ENCODE results near the gene PGAP3.

PGAP3 gene

GRCh38 chr17:39732586-39732985, 44.7 kb upstream of the PGAP3 start:
- Histone ChIP-seq H3K4me2 (ENCODE audit: low read length) (no peak overlapping the region), H3K36me3 (ENCODE audit: control insufficient read depth, insufficient read depth, low read length) (no peaks in the 10 kb centered on the region), H3K79me2 (no peaks in the 10 kb centered on the region), H3K9ac (no peak overlapping the region), H3K27ac (no peak overlapping the region), H2AFZ (no peak overlapping the region), H3K9me3 (ENCODE audit: control insufficient read depth, low read length) (no peaks in the 10 kb centered on the region), H3K27me3 (ENCODE audit: control insufficient read depth, insufficient read depth, low read length) (no peaks in the 10 kb centered on the region), H3K4me3 (ENCODE audit: low read depth, low read length) (no peak overlapping the region), H3K4me1 (peaks cover 2% of the 10 kb centered on the region)
- no peak for TF ChIP-seq CTCF (IDR thresholded peaks at IDR 0.05)

DNA sequence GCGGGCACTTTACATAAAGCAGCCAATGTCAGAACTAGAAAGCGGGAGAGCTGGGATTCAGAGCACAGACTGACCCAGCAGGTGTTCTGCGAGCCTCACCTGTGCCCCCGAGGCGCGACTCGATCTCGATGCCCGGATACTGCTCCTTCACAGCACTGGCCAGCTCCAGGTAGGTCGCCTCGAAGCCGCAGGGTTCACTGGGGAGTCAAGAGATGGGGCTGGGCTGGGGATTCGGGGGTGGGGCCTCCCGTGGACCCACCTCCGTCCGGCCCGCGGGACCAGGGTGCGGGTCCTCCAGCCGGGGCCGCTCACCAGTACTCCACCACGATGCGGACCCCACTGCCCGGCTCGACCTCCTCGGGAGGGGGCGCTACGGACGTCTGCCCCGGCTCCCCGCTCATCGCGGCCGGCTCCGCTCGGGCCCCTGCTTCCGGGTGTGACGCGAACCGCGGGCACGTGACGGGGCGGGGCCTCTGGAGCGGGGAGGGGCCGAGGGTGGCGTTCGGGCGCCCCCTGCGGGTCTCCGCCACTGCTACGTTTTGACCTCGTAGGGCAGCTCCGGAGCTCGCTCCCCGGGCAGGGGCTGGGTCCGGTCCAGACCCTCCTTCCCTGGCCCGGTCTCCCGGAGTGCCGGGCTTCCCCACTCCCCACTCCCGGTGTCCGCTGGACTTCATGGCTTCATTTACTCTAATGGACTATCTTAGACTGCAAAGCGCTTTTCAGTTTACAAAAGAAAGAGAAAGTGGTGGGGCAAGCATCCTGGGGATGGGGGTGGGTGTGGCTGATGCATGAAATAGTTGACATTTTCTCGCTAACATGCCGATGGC, 42.5 kb upstream of the PGAP3 start, which contains the start of gene MIEN1:
Gene MIEN1, minus strand, starts transcription at position 438 of the 827 bp plus-strand sequence. Its CDS starts 37 bp downstream, at position 401.
- peak; percentile 97 for TF ChIP-seq CTCF (IDR thresholded peaks at IDR 0.05)
- Histone ChIP-seq H3K4me3 (ENCODE audit: low read depth, low read length) (peak within 1 kb of the TSS; percentile 87), H3K79me2 (no peaks in the 10 kb centered on the region), H3K27me3 (ENCODE audit: control insufficient read depth, insufficient read depth, low read length) (no peaks in the 10 kb centered on the region), H3K4me2 (ENCODE audit: low read length) (peak within 1 kb of the TSS; percentile 99), H3K27ac (peak within 1 kb of the TSS; percentile 75), H3K9me3 (ENCODE audit: control insufficient read depth, low read length) (no peaks in the 10 kb centered on the region), H3K9ac (peak within 1 kb of the TSS; percentile 20), H3K4me1 (peaks cover 2% of the 10 kb centered on the region), H3K36me3 (ENCODE audit: control insufficient read depth, insufficient read depth, low read length) (no peaks in the 10 kb centered on the region), H2AFZ (peak within 1 kb of the TSS; percentile 91)

DNA sequence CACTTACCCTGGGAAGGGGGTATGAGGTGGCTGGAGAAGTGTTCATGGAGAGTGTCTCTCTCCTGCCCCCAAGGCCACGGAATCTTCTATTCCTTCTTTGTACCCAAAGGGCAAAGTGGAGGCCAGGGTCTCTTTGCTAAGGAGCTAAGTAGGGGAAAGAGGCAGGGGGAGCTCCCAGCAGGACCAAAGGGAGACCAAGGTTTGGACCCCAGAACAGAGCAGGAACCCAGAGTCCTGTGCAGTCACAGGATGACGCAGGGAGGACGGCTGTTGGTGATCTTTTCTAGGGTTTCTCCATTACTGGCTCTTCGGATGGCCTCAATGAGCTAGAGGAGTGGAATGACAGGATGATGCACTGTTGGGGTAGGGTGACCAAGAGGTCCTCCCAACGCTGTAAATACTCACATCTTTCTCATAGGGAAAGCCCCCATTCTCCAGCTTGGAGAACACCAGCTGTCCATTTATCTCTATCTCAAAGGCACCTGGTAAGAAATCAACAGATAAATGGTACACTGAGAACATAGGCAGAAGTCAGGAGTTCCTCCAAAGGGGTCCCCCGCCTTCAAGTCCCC, 41.5 kb upstream of the PGAP3 start:
- Histone ChIP-seq H3K27me3 (ENCODE audit: control insufficient read depth, insufficient read depth, low read length) (no peaks in the 10 kb centered on the region), H3K4me1 (peaks cover 2% of the 10 kb centered on the region), H3K4me2 (ENCODE audit: low read length) (peak overlapping the region; percentile 99), H3K27ac (peak overlapping the region; percentile 75), H3K4me3 (ENCODE audit: low read depth, low read length) (peak overlapping the region; percentile 87), H2AFZ (no peak overlapping the region), H3K9ac (no peak overlapping the region), H3K36me3 (ENCODE audit: control insufficient read depth, insufficient read depth, low read length) (no peaks in the 10 kb centered on the region), H3K79me2 (no peaks in the 10 kb centered on the region), H3K9me3 (ENCODE audit: control insufficient read depth, low read length) (no peaks in the 10 kb centered on the region)
- no peak for TF ChIP-seq CTCF (IDR thresholded peaks at IDR 0.05)

GRCh38 chr17:39727556-39727955, 39.7 kb upstream of the PGAP3 start:
- no peak overlapping the region for H3K27ac ChIP-seq
- no peaks in the 10 kb centered on the region for H3K79me2 ChIP-seq
- TF ChIP-seq CTCF (IDR thresholded peaks at IDR 0.05): no peak
- no peak overlapping the region for H3K4me3 ChIP-seq (ENCODE audit: low read depth, low read length)
- no peak overlapping the region for H3K4me2 ChIP-seq (ENCODE audit: low read length)
- H3K4me1 ChIP-seq: peaks cover 2% of the 10 kb centered on the region
- H3K36me3 ChIP-seq (ENCODE audit: control insufficient read depth, insufficient read depth, low read length): no peaks in the 10 kb centered on the region
- no peak overlapping the region for H3K9ac ChIP-seq
- H2AFZ ChIP-seq: no peak overlapping the region
- H3K27me3 ChIP-seq (ENCODE audit: control insufficient read depth, insufficient read depth, low read length): no peaks in the 10 kb centered on the region
- no peaks in the 10 kb centered on the region for H3K9me3 ChIP-seq (ENCODE audit: control insufficient read depth, low read length)

Data from parathyroid adenoma (tissue), 2 donors.